ENCODE data around the gene EREG. TPM values are rescaled to one million over a fixed set of nuclear protein-coding genes. Genes with fewer than 3 reads are reported as not detected.
A peak's percentile ranks its signal among the peaks of the same experiment; 100 is the strongest.

Gene EREG
- total and polyA plus RNA-seq, 9 of the 15 experiments (the other 6 are each of a cell fraction or from before 2014, with no cell fraction given), result 0.97 to 7.3 (median 2.5) TPM

- TF ChIP-seq CREB5 (CRISPR knock-in tag; IDR thresholded peaks at IDR 0.05) (no peak), ZNF589 (CRISPR knock-in tag; IDR thresholded peaks at IDR 0.05; ENCODE audit: low read depth) (no peak; the same call in 1 of the 2 replicates), ZNF134 (CRISPR knock-in tag; conservative IDR thresholded peaks at IDR 0.05) (no peak), IFI16 (CRISPR knock-in tag; IDR thresholded peaks at IDR 0.05) (no peak), CBX3 (IDR thresholded peaks at IDR 0.05; ENCODE audit: borderline replicate concordance in 1 of 2, low read length in 2 of 2) (0 out of 3 replicates have a peak, but pooled peaks of 1 of the 2 experiments have one; percentile 34), ZNF609 (CRISPR knock-in tag; IDR thresholded peaks at IDR 0.05; ENCODE audit: borderline replicate concordance) (no peak), JUND (IDR thresholded peaks at IDR 0.05; ENCODE audit: borderline replicate concordance, low read depth, low read length) (peak; percentile 96), JUND (tag; IDR thresholded peaks at IDR 0.05; ENCODE audit: borderline replicate concordance, low read depth, low read length) (peak; percentile 90; the same call in 2 of the 3 replicates), GATAD2A (IDR thresholded peaks at IDR 0.05) (peak; percentile 39; the same call in 1 of the 2 replicates), SMAD4 (CRISPR knock-in tag; conservative IDR thresholded peaks at IDR 0.05) (0 out of 2 replicates have a peak, but pooled peaks have one; percentile 34), ZNF24 (IDR thresholded peaks at IDR 0.05) (no peak), RBM34 (IDR thresholded peaks at IDR 0.05; ENCODE audit: borderline replicate concordance, insufficient read depth, low read length) (no peak), CHD1 (IDR thresholded peaks at IDR 0.05; ENCODE audit: low read length) (no peak), NFXL1 (CRISPR knock-in tag; IDR thresholded peaks at IDR 0.05) (no peak), GATA2 (CRISPR knock-in tag; IDR thresholded peaks at IDR 0.05) (no peak), ZNF431 (CRISPR knock-in tag; IDR thresholded peaks at IDR 0.05) (no peak), MECOM (CRISPR knock-in tag; IDR thresholded peaks at IDR 0.05) (no peak), NEUROD1 (IDR thresholded peaks at IDR 0.05; ENCODE audit: borderline replicate concordance, low read depth, low read length, partially characterized antibody) (no peak)
- TF ChIP-seq, protein P1, sequence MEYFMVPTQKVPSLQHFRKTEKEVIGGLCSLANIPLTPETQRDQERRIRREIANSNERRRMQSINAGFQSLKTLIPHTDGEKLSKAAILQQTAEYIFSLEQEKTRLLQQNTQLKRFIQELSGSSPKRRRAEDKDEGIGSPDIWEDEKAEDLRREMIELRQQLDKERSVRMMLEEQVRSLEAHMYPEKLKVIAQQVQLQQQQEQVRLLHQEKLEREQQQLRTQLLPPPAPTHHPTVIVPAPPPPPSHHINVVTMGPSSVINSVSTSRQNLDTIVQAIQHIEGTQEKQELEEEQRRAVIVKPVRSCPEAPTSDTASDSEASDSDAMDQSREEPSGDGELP (CRISPR knock-in tag; IDR thresholded peaks at IDR 0.05; ENCODE audit: borderline replicate concordance), result no peak
These were observed 29.7 kb downstream of the EREG start (continued) for GRCh38 chr4:74394476-74395136.

Data from K562 (cell line).